Ovary (tissue), 3 donors: ENCODE results near the gene TMTC1.

Source experiments
- EP300 ChIP-seq: sonication (generic); formaldehyde crosslinking; IDR thresholded peaks from one replicate; pipeline ENCODE4 v1.6.1; 2017; ENCODE audit warnings: antibody characterized with exemption
- POLR2A ChIP-seq: fragments of 450-650 bp; IDR thresholded peaks from one replicate; pipeline ENCODE4 v1.6.1; 2017; ENCODE audit warnings: antibody characterized with exemption, mild to moderate bottlenecking, moderate library complexity
- TF ChIP-seq, protein P1 (sequence below), 3 donors: fragments of 450-650 bp in 2 of 3; fragments of 200-600 bp in 1 of 3; IDR thresholded peaks; one replicate each; pipeline versions ENCODE4 v1.5.1 to v1.8.0; 2016 to 2022; ENCODE audit warnings: antibody characterized with exemption in 3 of 3, mild to moderate bottlenecking in 1 of 3
- donor health status: DM: no; HTN: no; CAD: no.

DNA sequence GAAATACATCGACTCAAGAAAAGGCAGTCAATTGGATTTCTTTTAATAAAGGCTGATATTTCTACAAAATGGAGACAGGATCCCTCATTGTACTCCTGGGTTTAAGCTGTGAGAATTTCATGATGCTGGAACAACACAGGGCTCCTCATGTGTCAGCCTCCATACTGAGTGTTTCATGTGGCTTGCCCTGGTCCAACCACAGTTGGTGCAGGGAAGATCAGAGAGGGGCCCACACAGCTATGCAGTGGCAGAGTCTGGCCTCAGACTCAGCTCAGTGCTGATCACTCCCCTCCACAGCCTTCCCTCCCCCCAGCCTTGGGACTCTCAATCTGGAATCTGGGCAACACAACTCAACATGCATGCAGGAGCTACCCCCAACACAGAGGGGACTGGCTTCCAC lies 163.7 kb downstream of the TMTC1 start:
- TF ChIP-seq POLR2A (no peak), EP300 (no peak)
- TF ChIP-seq, protein P1, sequence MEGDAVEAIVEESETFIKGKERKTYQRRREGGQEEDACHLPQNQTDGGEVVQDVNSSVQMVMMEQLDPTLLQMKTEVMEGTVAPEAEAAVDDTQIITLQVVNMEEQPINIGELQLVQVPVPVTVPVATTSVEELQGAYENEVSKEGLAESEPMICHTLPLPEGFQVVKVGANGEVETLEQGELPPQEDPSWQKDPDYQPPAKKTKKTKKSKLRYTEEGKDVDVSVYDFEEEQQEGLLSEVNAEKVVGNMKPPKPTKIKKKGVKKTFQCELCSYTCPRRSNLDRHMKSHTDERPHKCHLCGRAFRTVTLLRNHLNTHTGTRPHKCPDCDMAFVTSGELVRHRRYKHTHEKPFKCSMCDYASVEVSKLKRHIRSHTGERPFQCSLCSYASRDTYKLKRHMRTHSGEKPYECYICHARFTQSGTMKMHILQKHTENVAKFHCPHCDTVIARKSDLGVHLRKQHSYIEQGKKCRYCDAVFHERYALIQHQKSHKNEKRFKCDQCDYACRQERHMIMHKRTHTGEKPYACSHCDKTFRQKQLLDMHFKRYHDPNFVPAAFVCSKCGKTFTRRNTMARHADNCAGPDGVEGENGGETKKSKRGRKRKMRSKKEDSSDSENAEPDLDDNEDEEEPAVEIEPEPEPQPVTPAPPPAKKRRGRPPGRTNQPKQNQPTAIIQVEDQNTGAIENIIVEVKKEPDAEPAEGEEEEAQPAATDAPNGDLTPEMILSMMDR (IDR thresholded peaks at IDR 0.05) = no peak
